NCI-H226 (cell line): ENCODE results near the gene PRRC2C.
"Not testable (repeated sequence)": the region's sequence is repeated elsewhere in the genome, so short reads cannot be mapped to it uniquely, and the experiment has no call there.

ENCODE experiments used
- DNase-seq: peaks from one replicate; pipeline ENCODE4 v3.0.0-alpha.2; 2015

The PRRC2C gene

DNA sequence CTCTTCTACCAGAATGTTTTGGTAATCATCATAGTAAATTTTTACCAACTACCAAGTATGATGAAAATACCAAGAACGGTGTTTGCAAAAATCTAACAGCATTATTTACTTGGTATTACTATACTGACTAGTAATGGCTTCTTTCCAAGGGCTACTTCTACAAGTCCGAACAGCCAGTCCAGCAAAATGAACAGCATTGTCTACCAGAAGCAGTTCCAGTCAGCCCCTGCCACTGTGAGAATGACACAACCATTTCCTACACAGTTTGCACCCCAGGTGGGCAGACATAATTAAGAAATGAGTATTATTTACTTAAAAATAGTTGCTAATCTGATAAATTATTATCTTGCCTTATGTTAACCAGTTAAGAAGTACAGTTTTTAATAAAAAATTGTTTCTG is 102.9 kb downstream of the PRRC2C start:
- DNase-seq, result no peak

DNA sequence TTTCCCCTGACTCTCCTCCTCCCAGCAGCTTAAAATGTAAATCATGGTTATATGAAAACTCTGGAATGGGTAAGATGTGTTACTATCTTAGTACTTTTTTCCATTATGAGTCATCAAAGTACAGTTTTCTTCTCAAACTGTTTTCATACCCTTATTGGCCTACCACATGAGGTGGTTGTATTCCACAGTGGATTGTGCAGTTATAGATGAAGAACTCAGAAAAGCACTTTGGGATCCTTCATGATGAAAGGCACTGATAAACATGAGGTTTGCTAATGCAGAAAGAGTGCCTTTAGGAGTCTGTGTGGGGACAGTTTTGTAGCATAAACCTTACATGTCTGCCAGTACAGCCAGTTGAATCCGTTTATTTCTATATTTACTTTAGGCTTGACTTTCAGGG is 104.7 kb downstream of the PRRC2C start:
- DNase-seq, result no peak

DNA sequence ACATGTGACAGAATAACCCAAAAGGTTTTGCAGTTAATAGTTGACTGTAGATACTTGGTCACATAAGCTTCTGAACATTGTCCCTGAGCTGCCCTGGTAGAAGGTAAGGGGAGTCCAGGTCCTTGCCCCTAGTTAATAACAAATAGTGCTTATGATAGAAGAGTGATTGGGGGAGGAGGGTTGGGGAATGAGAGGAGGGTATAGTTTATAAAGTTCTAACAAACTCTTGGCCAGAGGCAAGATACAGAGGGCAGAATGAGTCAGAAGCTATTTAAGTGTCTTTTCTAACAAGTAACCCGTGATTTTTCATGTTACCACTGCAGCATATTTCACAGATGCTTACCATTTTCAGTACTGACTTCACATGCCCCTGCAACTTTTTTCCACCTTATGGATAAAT is 110.0 kb downstream of the PRRC2C start:
- DNase-seq, result no peak

DNA sequence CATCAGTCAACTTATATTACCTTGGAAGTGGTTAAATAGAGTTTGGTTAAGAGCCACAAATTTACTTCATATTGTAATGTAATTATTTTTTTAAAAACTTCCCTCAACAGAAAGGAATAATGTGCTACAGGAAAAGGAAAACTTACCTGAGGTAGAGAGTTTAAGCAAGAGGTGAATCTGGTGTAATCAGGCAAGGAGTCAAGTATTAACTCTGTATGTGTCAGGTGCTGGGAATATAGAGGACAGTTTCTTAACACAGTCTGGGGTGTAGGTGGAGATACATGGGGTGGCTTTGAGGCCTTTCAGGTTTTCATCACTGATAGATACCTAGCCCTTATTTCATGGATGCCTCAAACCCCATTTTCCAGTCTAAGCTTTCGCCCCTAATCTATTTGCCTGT is 110.8 kb downstream of the PRRC2C start:
- no peak for DNase-seq

DNA sequence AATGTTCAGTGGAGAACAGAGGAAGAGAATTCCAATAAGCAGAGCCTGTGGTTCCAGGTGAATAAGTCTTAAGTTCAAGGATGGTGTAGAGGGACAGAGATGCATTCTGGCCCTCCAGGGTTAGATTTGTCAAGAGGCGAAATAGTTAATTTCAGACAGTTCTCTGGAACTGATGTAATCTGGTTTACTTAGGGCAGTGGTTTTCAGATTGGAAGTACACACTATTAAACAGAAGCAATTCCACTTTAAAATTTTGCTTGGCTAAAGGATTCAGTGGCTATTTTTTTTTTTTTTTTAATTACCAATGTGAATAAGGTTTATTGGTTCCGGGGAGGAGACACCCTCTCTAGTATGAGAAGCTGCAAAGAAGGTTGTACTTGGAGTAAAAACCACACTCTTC is 111.4 kb downstream of the PRRC2C start:
- DNase-seq, result no peak

- no peak for DNase-seq
These were observed 111.9 kb downstream of the PRRC2C start for GRCh38 chr1:171597203-171597602.

DNA sequence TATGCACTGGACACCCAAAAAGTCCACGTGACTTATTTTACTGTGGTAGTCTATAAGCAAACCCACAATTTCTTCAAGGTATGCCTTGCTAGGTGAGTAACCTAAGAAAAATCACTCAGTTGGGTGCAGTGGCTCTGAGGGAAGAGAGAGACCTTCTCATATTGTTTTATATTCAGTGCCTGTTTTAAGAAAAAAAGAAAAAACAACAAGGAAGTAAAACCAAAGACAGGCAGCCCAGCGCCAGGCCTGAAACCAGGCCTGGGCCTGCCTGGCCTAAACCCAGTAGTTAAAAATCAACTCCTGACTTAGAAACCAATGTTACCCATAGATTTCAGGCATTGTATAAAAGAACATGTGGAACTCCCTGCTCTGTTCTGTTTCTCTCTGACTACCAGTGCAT is 115.0 kb downstream of the PRRC2C start:
- DNase-seq, result not testable (repeated sequence)

DNA sequence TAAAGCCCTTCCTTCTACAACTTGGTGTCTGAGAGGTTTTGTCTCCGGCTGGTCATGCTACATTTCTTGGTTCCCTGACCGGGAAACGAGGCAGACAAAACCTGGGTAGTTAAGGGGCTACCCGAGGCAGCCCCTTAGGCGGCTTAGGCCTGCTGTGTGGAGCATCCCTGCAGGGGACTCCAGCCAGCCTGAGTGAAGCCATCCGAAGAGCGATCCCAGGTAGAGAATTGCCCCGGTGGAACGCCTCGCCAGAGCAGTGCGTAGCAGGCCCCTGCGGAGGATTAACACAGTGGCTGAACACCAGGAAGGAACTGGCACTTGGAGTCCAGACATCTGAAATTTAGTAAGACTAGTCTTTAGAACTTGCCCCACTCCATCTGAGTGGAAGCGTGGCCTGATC is 115.5 kb downstream of the PRRC2C start:
- no peak for DNase-seq

DNA sequence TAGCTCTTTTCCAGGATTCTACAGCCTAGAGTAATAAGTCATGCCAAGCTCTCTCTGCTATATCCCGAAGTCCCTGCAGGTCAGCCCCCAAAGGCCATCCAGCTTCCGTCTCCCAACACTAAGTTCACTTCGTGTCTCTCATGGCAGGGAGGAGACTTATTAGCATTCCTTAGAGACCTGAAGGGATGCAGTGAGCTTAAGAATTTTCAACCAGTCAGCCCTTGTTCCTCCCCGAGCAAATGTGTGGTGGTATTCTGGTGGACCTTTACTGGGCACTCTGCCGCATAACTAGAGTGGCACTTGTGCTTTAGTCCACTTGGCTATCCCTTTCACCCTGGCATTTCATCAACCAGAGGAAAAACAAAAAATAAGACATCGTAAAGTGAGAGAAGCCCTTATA is 117.7 kb downstream of the PRRC2C start:
- DNase-seq, result not testable (repeated sequence)

DNA sequence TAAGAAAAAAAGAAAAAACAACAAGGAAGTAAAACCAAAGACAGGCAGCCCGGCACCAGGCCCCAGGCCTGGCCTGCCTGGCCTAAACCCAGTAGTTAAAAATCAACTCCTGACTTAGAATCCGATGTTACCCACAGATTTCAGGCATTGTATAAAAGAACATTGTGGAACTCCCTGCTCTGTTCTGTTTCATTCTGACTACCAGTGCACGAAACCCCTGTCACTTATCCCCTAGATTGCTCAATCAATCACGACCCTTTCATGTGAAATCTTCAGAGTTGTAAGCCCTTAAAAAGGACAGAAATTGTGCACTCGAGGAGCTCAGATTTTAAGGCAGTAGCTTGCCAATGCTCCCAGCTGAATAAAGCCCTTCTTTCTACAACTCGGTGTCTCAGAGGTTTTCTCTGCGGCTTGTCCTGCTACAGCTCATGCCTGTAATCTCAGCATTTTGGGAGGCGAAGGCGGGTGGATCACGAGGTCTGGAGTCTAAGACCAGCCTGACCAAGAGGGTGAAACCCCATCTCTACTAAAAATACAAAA is 121.1 kb downstream of the PRRC2C start:
- no peak for DNase-seq

- no peak for DNase-seq
These were observed 125.1 kb downstream of the PRRC2C start for GRCh38 chr1:171610385-171610784.

DNA sequence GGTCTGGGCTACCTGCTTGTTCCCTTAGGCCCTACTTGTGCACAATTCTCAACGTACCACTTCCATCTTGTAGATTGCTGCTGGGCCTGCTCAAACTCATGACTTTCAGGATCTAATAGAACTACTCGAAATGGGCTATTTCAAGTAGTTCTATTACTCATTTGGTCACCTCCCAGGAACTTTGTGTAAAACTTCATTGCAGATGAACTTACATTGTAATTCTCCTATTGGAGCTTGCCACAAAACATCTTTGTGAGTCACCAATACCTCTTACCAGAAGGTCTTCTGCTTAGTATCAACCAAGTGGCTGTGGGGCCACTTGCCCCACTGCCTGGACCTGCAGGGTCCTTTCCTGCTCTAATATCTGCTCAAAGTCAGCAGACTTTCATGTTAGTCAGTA is 126.0 kb downstream of the PRRC2C start:
- no peak for DNase-seq

DNA sequence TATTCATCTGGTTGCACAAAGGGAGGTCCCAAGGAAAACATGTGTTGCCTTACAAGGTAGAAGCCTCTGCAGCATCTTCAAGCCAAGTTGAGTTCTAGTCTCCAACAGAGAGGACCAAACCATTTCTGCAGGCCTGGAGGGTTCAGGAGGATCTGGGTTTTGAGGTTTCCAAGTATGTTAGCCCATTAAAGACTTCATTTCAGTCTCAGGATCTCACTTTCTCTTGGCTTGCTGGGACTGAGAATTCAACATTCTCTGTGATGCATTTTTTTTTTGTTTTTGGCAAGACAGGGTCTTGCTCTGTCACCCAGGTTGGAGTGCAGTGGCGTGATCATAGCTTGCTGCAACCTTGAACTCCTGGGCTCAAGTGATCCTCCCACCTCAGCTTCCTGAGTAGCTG is 128.0 kb downstream of the PRRC2C start:
- no peak for DNase-seq

DNA sequence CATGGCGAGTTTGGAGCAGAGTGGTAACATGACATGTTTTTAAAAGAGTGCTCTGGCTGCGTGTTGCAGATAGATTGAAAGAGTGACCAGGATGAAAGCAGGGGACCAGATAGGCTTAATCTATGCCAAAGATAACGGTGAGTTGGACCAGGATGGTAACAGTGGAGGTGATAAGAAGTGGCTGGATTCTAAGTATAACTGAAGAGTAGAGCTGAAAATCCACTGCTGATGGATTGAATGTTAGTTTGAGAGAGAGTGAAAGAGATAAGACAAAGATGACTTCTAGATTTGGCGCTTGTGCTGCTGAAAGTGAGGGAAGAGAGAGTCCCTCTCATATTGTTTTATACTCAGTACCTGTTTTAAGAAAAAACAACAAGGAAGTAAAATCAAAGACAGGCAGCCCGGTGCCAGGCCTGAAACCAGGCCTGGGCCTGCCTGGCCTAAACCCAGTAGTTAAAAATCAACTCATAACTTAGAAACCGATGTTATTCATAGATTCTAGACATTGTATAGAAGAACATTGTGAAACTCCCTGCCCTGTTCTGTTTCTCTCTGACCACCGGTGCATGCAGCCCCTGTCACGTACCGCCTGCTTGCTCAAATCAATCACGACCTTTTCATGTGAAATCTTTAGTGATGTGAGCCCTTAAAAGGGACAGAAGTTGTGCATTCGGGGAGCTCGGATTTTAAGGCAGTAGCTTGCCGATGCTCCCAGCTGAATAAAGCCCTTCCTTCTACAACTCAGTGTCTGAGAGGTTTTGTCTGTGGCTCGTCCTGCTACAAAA is 130.0 kb downstream of the PRRC2C start:
- not testable (repeated sequence) for DNase-seq

DNA sequence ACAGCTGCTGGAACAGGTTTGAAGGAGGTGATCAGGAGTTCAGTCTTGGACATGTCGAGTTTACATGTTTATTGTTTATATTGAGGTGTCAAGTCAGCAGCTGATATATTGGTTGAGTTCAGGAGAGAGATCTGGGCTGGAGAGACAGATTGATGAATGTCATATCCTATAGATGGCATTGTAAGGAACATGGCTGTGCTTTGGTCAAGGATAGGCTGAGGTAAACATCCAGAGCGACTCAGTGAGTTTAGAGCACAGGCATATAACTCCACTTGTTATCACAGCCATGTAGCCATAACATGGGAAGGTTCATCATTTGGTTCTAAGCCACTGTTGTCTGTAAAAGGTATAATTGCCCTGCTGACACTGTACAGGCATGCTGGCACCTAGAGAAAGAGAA is 131.3 kb downstream of the PRRC2C start:
- DNase-seq, result no peak

DNA sequence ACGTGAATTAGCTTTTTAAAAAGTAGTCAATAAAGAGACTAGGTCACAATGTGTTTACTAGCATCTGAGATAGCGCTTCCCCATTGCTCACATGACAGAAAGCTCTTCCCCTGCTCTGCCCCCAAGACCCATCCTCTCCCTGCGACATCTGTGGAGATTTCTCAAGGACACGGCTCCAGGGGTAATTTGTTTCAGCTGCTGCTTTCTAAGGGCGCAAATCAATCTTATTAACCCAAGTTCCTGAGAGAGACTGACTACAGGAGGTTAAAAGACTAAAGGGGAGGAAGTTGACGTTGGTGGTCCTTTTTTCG is 136.8 kb downstream of the PRRC2C start, which contains the start of gene MYOCOS:
Gene MYOCOS, plus strand, starts transcription at position 92 of the 311 bp plus-strand sequence. CDS start 1,641 bp downstream, outside the sequence.
- DNase-seq, result no peak

- DNase-seq, result no peak
These were observed 138.5 kb downstream of the PRRC2C start for GRCh38 chr1:171623651-171624331.

DNA sequence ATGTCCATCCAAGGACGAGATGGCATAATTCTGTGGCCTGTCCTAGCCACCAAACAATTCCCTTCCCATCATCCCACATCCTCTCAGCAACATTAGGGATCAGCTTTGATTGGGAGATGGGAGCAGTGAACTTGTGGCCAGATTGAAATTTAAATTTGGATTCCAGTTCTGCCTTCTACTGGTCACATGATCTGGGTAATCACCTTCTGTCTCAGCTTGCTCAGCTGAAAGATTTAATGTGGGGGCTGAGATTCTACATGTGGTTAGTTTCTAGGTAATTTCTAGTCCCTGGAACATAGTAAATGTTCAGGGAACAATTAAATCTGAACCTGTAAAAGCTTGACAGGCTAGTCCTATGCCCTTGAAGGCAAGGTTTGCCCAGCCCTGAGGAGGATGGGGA is 139.9 kb downstream of the PRRC2C start:
- DNase-seq, result no peak

DNA sequence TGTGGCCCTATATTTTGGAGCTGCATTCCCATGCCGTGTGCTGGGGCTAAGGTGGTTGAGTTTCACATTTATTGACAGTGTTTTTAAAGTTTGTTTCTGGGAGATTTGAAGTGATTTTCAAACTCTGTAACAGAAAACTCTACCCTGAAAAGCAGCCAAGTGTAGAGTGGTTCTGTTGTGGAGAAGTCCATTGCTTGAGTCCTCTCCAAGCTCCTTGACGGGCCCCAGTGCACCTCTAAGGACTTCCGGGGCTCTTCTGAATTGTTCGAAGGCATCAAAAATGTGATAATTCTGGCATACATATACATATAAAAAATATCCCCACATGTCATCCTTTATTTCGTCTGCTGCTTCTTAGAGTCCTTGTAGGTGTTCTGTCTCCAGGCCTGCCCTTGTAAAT is 141.7 kb downstream of the PRRC2C start:
- DNase-seq, result no peak

DNA sequence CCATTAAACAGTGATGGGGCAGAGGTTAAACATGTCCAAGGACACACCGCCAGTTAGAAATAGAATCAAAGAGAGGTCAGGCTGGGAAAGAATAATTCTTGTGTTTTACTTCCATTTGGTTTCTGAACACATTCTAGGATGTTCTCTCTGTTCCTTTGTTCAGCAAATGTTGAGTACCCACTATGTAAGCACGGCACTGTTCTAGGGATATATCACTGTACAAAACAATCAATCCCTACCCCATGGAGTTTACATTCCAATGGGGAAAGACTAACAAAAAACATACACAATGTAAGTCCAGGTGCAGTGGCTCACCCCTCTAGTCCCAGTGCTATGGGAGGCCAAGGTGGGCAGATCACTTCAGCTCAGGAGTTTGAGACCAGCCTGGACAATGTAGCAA is 142.9 kb downstream of the PRRC2C start:
- no peak for DNase-seq

GRCh38 chr1:171635661-171636060 is 150.3 kb downstream of the PRRC2C start:
- no peak for DNase-seq

GRCh38 chr1:171636141-171636540 is 150.8 kb downstream of the PRRC2C start:
- no peak for DNase-seq

- DNase-seq, result no peak
These were observed 152.7 kb downstream of the PRRC2C start for GRCh38 chr1:171637928-171638576.

DNA sequence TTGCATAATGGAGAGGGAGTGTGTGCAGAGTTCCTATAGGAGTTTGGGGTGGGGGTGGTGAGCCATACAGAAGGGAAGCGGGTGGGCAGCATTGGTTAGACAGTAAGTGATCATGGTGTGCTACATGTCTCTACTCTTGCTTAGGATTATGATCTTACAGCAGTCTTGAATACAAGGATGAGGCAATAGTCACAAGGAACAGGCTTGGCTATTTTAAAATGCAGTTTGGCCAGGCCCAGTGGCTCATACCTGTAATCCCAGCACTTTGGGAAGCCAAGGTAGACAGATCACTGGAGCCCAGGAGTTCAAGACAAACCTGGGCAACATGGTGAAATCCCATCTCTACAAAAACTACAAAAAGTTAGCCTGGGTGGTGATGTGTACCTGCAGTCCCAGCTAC is 154.9 kb downstream of the PRRC2C start:
- DNase-seq, result no peak
